Sigmoid colon (tissue), 4 donors: ENCODE data around the gene IQGAP2.

Experiments
- CTCF ChIP-seq, 4 experiments: fragments of 450-650 bp in 3 of 4; fragments of 200-600 bp in 1 of 4; IDR thresholded peaks; one replicate each; pipeline ENCODE4 v1.5.1; 2016 to 2019; ENCODE audit warnings: antibody characterized with exemption in 4 of 4, mild to moderate bottlenecking in 3 of 4, moderate library complexity in 2 of 4
- EP300 ChIP-seq, 4 donors: sonication (generic); formaldehyde crosslinking; IDR thresholded peaks; one replicate each; pipeline ENCODE4 v1.6.1; 2017; ENCODE audit warnings: antibody characterized with exemption in 4 of 4

DNA sequence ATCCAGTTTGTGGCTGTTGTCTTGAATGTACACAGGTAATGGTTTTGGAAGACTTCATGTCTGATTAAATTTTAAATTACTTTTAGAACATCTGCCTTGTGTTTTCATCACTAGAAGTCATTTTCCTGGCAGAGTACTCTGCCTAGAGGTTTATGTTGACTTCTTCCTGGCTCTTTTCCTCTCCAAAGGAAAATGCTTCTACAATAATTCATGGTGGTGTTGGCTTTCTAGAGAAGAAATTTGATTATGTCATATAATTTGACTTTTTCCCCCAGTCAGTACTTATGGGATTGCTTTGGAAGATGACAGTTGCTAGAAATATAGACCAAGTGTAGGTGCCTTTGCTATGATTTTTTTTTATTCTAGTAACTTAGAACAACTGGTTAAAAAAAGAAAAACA, 173.4 kb downstream of the IQGAP2 start:
- TF ChIP-seq CTCF (IDR thresholded peaks at IDR 0.05) (no peak), EP300 (IDR thresholded peaks at IDR 0.05) (no peak)
